GM23338 (cell line): ENCODE data around the gene RILPL1. TPM values are rescaled to one million over a fixed set of nuclear protein-coding genes. Genes with fewer than 3 reads are reported as not detected.
A peak's percentile ranks its signal among the peaks of the same experiment; 100 is the strongest.

ENCODE experiments used
- ATAC-seq: fragments of 200-7000 bp; cut with Tn5 transposase; 3 replicates; pipeline ENCODE4 v1.9.1; 2020
- DNase-seq: peaks from one replicate; pipeline ENCODE4 v3.0.0-alpha.2; 2015; ENCODE audit warnings: low spot score
- H2AFZ ChIP-seq: fragments of 200-600 bp; sonication (generic); 2 replicates; pipeline ENCODE4 v1.8.0; 2016; ENCODE audit warnings: antibody characterized with exemption, mild to moderate bottlenecking, moderate library complexity
- H3F3A ChIP-seq: fragments of 200-600 bp; sonication (generic); replicated peaks from 2 replicates; pipeline ENCODE4 v1.8.0; 2017; ENCODE audit warnings: antibody characterized with exemption, mixed run types, low read depth
- H3K27ac ChIP-seq: fragments of 200-600 bp; sonication (generic); 2 replicates; pipeline ENCODE4 v1.6.1; 2016; ENCODE audit warnings: low read depth
- H3K27me3 ChIP-seq: fragments of 200-600 bp; sonication (generic); 2 replicates; pipeline ENCODE4 v1.8.0; 2016; ENCODE audit warnings: mild to moderate bottlenecking, mixed run types, moderate library complexity; ENCODE audit not compliant: insufficient read depth
- H3K36me3 ChIP-seq: fragments of 200-600 bp; sonication (generic); 2 replicates; pipeline ENCODE4 v1.8.0; 2016; ENCODE audit warnings: mild to moderate bottlenecking; ENCODE audit not compliant: insufficient read depth
- H3K4me1 ChIP-seq: fragments of 200-600 bp; sonication (generic); 2 replicates; pipeline ENCODE4 v1.8.0; 2016; ENCODE audit warnings: mild to moderate bottlenecking, moderate library complexity; ENCODE audit not compliant: insufficient read depth
- H3K4me2 ChIP-seq: fragments of 200-600 bp; sonication (generic); 2 replicates; pipeline ENCODE4 v1.7.1; 2017; ENCODE audit warnings: mixed run types
- H3K4me3 ChIP-seq: fragments of 200-600 bp; sonication (generic); 2 replicates; pipeline ENCODE4 v1.6.1; 2016; ENCODE audit warnings: mixed run types
- H3K79me2 ChIP-seq: fragments of 200-600 bp; sonication (generic); replicated peaks from 2 replicates; pipeline ENCODE4 v1.8.0; 2017; ENCODE audit warnings: mild to moderate bottlenecking; ENCODE audit not compliant: insufficient read depth
- H3K9me2 ChIP-seq: fragments of 200-600 bp; sonication (generic); 2 replicates; pipeline ENCODE4 v1.8.0; 2017; ENCODE audit not compliant: insufficient read depth
- H4K20me1 ChIP-seq: fragments of 200-600 bp; sonication (generic); replicated peaks from 2 replicates; pipeline ENCODE4 v1.8.0; 2017; ENCODE audit warnings: mild to moderate bottlenecking; ENCODE audit not compliant: insufficient read depth
- H3K27ac Mint-ChIP-seq: 2 replicates; pipeline ENCODE4 v1.8.0; 2020; ENCODE audit warnings: inconsistent platforms, mild to moderate bottlenecking, moderate library complexity, mixed read lengths
- H3K27me3 Mint-ChIP-seq: 3 replicates; pipeline ENCODE4 v1.8.0; 2022; ENCODE audit warnings: low read depth, mild to moderate bottlenecking, moderate library complexity, mixed read lengths, inconsistent platforms; ENCODE audit not compliant: insufficient read depth, poor library complexity
- H3K36me3 Mint-ChIP-seq: 3 replicates; pipeline ENCODE4 v1.8.0; 2021; ENCODE audit warnings: low read depth, mild to moderate bottlenecking, inconsistent platforms, moderate library complexity, mixed read lengths
- H3K4me1 Mint-ChIP-seq: 3 replicates; pipeline ENCODE4 v1.8.0; 2020; ENCODE audit warnings: mild to moderate bottlenecking, inconsistent platforms, mixed read lengths
- H3K4me3 Mint-ChIP-seq: 3 replicates; pipeline ENCODE4 v1.8.0; 2021; ENCODE audit warnings: moderate library complexity, mild to moderate bottlenecking, inconsistent platforms, mixed read lengths
- H3K9me3 Mint-ChIP-seq: 3 replicates; pipeline ENCODE4 v1.8.0; 2020; ENCODE audit warnings: moderate library complexity, mild to moderate bottlenecking, inconsistent platforms, mixed read lengths
- CREB1 ChIP-seq: fragments of 250-450 bp; sonication (Bioruptor Pico); IDR thresholded peaks from 2 replicates; pipeline ENCODE4 v1.5.0; 2020; ENCODE audit warnings: low read depth, mild to moderate bottlenecking, moderate library complexity
- ETS1 ChIP-seq: IDR thresholded peaks from 2 replicates; pipeline ENCODE4 v1.6.1; 2016; ENCODE audit warnings: antibody characterized with exemption
- EZH2 ChIP-seq: fragments of 200-600 bp; sonication (generic); IDR thresholded peaks from one replicate; pipeline ENCODE4 v1.8.0; 2017; ENCODE audit warnings: antibody characterized with exemption, mild to moderate bottlenecking, low read depth; ENCODE audit not compliant: unreplicated experiment
- EZH2phosphoT487 ChIP-seq: fragments of 200-600 bp; sonication (generic); IDR thresholded peaks from one replicate; pipeline ENCODE4 v1.8.1; 2018; ENCODE audit warnings: antibody characterized with exemption; ENCODE audit not compliant: unreplicated experiment
- JUNB ChIP-seq: IDR thresholded peaks from one replicate; pipeline ENCODE4 v1.6.1; 2016; ENCODE audit warnings: antibody characterized with exemption; ENCODE audit not compliant: unreplicated experiment
- NANOG ChIP-seq: IDR thresholded peaks from 2 replicates; pipeline ENCODE4 v1.6.1; 2016; ENCODE audit warnings: antibody characterized with exemption, borderline replicate concordance
- POLR2AphosphoS5 ChIP-seq: IDR thresholded peaks from 2 replicates; pipeline ENCODE4 v1.6.1; 2016; ENCODE audit warnings: antibody characterized with exemption, low read depth
- STAT1 ChIP-seq: IDR thresholded peaks from one replicate; pipeline ENCODE4 v1.6.1; 2016; ENCODE audit warnings: antibody characterized with exemption; ENCODE audit not compliant: unreplicated experiment
- ZNF114 ChIP-seq: fragments of 250-450 bp; sonication (Bioruptor Pico); IDR thresholded peaks from 2 replicates; pipeline ENCODE4 v1.5.0; 2020; ENCODE audit warnings: mild to moderate bottlenecking, moderate library complexity
- ZNF331 ChIP-seq: fragments of 250-450 bp; sonication (Bioruptor Pico); IDR thresholded peaks from 2 replicates; pipeline ENCODE4 v1.5.0; 2020; ENCODE audit warnings: low read depth, mild to moderate bottlenecking, moderate library complexity
- polyA plus RNA-seq: library from polyadenylated mRNA; unstranded; fragments of >200 nt; fragmentation: Nextera tagmentation; extraction: Ambion mirVana; gene quantifications from 2 replicates; pipeline ENCODE4 v1.2.1, GENCODE V29; 2016
- total RNA-seq: library from RNA; depleted of rRNA; stranded (reverse); fragments of >200 nt; shearing (Covaris generic); gene quantifications from 2 replicates; pipeline ENCODE4 v1.2.3, GENCODE V29; 2014
- TF ChIP-seq, protein P1 (sequence below), 2 experiments: fragments of 200-600 bp in 1 of 2; sonication (generic) in 1 of 2; conservative IDR thresholded peaks; 2 replicates each; pipeline versions ENCODE4 v1.5.1 to v1.6.1; 2016 to 2017; ENCODE audit warnings: antibody characterized with exemption in 2 of 2, low read depth in 2 of 2, mild to moderate bottlenecking in 2 of 2, moderate library complexity in 1 of 2

The RILPL1 gene
- total and polyA plus RNA-seq, 2 experiments from 2014 or later = 3.9 to 7.9 TPM

GRCh38 chr12:123532808-123533649 is 490 bp downstream of the RILPL1 start:
- H3K4me1 Mint-ChIP-seq = no peaks in the 10 kb centered on the region
- peaks cover 16% of the 10 kb centered on the region for H3K27me3 Mint-ChIP-seq
- no peak overlapping the region for H3K27ac Mint-ChIP-seq
- peaks cover 6% of the 10 kb centered on the region; the same call in 2 of the 3 replicates for H3K36me3 Mint-ChIP-seq
- Histone ChIP-seq H3K27ac (no peak overlapping the region), H3K4me3 (peak overlapping the region; percentile 76), H3K79me2 (0 out of 2 replicates have a peak, but pooled peaks cover 5% of the 10 kb centered on the region), H3K36me3 (no peaks in the 10 kb centered on the region), H3K9me2 (no peaks in the 10 kb centered on the region), H3K4me2 (peak overlapping the region; percentile 80), H3K4me1 (no peaks in the 10 kb centered on the region), H3F3A (peaks cover 8% of the 10 kb centered on the region), H2AFZ (peak overlapping the region; percentile 69), H4K20me1 (no peaks in the 10 kb centered on the region), H3K27me3 (peaks cover 21% of the 10 kb centered on the region)
- H3K4me3 Mint-ChIP-seq = peak overlapping the region; percentile 82
- no peaks in the 10 kb centered on the region for H3K9me3 Mint-ChIP-seq
- TF ChIP-seq STAT1 (no peak), ZNF114 (CRISPR knock-in tag) (no peak), JUNB (no peak), ZNF331 (CRISPR knock-in tag) (no peak), CREB1 (CRISPR knock-in tag) (peak; percentile 54; the same call in 1 of the 2 replicates), EZH2phosphoT487 (no peak), NANOG (no peak), EZH2 (no peak), POLR2AphosphoS5 (peak; percentile 36; the same call in 1 of the 2 replicates)
- TF ChIP-seq, protein P1, sequence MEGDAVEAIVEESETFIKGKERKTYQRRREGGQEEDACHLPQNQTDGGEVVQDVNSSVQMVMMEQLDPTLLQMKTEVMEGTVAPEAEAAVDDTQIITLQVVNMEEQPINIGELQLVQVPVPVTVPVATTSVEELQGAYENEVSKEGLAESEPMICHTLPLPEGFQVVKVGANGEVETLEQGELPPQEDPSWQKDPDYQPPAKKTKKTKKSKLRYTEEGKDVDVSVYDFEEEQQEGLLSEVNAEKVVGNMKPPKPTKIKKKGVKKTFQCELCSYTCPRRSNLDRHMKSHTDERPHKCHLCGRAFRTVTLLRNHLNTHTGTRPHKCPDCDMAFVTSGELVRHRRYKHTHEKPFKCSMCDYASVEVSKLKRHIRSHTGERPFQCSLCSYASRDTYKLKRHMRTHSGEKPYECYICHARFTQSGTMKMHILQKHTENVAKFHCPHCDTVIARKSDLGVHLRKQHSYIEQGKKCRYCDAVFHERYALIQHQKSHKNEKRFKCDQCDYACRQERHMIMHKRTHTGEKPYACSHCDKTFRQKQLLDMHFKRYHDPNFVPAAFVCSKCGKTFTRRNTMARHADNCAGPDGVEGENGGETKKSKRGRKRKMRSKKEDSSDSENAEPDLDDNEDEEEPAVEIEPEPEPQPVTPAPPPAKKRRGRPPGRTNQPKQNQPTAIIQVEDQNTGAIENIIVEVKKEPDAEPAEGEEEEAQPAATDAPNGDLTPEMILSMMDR (conservative IDR thresholded peaks at IDR 0.05; ENCODE audit: low read depth in 2 of 2) = no peak
- ATAC-seq (peak; percentile 54), DNase-seq (peak; percentile 76)

DNA sequence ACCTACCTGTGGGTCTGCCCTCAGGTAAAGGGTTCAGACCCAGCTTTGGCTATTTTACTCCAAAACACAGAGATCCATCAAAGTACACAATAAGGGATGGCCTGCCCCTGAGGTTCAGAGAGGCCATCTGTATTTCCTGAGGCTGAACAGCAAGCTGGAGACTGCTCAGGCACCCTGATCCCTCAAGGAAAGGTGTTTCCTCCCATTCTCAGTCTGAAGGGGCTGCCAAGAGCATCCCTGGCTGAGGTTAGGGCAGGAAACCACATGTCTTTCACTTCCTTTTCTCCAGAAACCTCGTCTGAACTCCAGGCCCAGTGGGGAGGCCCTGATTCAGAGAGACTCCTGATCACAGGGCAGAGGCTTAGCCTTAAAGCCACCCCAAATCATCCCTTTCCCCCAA is 1.5 kb downstream of the RILPL1 start:
- H3K4me1 ChIP-seq = no peaks in the 10 kb centered on the region
- no peaks in the 10 kb centered on the region for H3K36me3 ChIP-seq
- Mint-ChIP-seq H3K4me3 (peak overlapping the region; percentile 54; the same call in 2 of the 3 replicates), H3K36me3 (peaks cover 10% of the 10 kb centered on the region), H3K9me3 (no peaks in the 10 kb centered on the region), H3K4me1 (no peaks in the 10 kb centered on the region), H3K27ac (no peak overlapping the region), H3K27me3 (peaks cover 16% of the 10 kb centered on the region)
- DNase-seq (no peak), ATAC-seq (no peak)
- 0 out of 2 replicates have a peak overlapping the region, but pooled peaks have one; percentile 76 for H3K4me3 ChIP-seq
- TF ChIP-seq STAT1 (no peak), ETS1 (no peak), JUNB (no peak), EZH2phosphoT487 (no peak), ZNF114 (CRISPR knock-in tag) (no peak)
- TF ChIP-seq, protein P1 (conservative IDR thresholded peaks at IDR 0.05; ENCODE audit: low read depth in 2 of 2) = no peak
- no peak overlapping the region for H2AFZ ChIP-seq
- H3K27me3 ChIP-seq = peaks cover 21% of the 10 kb centered on the region
- no peak overlapping the region for H3K27ac ChIP-seq
- peak overlapping the region; percentile 55; the same call in 1 of the 2 replicates for H3K4me2 ChIP-seq
- H3K79me2 ChIP-seq = 0 out of 2 replicates have a peak, but pooled peaks cover 5% of the 10 kb centered on the region
- H3K9me2 ChIP-seq = no peaks in the 10 kb centered on the region
- H3F3A ChIP-seq = peaks cover 8% of the 10 kb centered on the region
- no peaks in the 10 kb centered on the region for H4K20me1 ChIP-seq
